Activated naive CD8-positive, alpha-beta T cell (primary cell): Measurements from ENCODE around the gene SPATC1L.

ENCODE experiments used
- H3K27ac Mint-ChIP-seq: one replicate; pipeline ENCODE4 v1.8.0; 2021; ENCODE audit warnings: mixed read lengths
- H3K27me3 Mint-ChIP-seq: one replicate; pipeline ENCODE4 v1.8.0; 2021; ENCODE audit warnings: mixed read lengths
- H3K36me3 Mint-ChIP-seq: one replicate; pipeline ENCODE4 v1.8.0; 2021; ENCODE audit warnings: mixed read lengths
- H3K4me1 Mint-ChIP-seq: one replicate; pipeline ENCODE4 v1.8.0; 2021; ENCODE audit warnings: low read depth, mixed read lengths
- H3K4me3 Mint-ChIP-seq: one replicate; pipeline ENCODE4 v1.8.0; 2021; ENCODE audit warnings: mild to moderate bottlenecking, mixed read lengths
- H3K9me3 Mint-ChIP-seq: one replicate; pipeline ENCODE4 v1.8.0; 2021; ENCODE audit warnings: low read depth, mixed read lengths

The SPATC1L gene

DNA sequence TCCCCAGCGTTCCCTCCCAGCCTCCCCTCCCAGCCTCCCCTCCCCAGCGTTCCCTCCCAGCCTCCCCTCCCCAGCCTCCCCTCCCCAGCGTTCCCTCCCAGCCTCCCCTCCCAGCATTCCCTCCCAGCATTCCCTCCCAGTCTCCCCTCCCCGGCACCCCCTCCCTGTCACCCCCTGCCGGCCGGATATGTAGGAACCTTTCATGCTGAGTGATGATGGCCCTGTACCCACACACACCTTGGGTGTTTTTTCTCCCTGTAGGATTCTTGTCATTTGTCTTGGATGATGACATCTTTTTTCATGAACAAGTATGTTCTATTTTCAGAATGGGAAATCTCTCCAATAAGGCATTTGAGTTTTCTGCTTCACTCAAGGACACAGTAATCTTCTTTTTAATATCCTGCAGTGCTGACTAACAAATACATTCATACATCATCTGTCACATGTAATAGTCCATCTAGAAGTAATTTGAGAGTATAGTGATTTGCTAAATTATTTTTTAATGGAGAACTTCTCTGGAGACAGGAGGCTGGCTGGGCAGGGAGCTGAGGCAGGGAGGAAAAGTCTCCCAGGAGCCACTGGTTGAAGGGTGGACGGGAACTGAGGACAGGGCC lies 48.4 kb downstream of the SPATC1L start:
- Mint-ChIP-seq H3K9me3 (no peaks in the 10 kb centered on the region), H3K4me1 (no peaks in the 10 kb centered on the region), H3K27me3 (peaks cover 2% of the 10 kb centered on the region), H3K27ac (no peak overlapping the region), H3K4me3 (no peak overlapping the region), H3K36me3 (no peaks in the 10 kb centered on the region)

DNA sequence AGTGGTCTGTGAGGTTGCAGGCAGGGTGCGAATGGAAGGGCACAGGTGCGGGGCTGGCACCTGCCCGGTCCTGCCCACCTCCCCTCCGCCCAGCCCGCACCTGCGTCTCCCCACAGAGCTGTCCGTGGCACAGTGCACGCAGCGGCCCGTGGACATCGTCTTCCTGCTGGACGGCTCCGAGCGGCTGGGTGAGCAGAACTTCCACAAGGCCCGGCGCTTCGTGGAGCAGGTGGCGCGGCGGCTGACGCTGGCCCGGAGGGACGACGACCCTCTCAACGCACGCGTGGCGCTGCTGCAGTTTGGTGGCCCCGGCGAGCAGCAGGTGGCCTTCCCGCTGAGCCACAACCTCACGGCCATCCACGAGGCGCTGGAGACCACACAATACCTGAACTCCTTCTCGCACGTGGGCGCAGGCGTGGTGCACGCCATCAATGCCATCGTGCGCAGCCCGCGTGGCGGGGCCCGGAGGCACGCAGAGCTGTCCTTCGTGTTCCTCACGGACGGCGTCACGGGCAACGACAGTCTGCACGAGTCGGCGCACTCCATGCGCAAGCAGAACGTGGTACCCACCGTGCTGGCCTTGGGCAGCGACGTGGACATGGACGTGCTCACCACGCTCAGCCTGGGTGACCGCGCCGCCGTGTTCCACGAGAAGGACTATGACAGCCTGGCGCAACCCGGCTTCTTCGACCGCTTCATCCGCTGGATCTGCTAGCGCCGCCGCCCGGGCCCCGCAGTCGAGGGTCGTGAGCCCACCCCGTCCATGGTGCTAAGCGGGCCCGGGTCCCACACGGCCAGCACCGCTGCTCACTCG lies 52.2 kb downstream of the SPATC1L start:
- Mint-ChIP-seq H3K9me3 (no peaks in the 10 kb centered on the region), H3K4me1 (no peaks in the 10 kb centered on the region), H3K4me3 (no peak overlapping the region), H3K36me3 (no peaks in the 10 kb centered on the region), H3K27ac (no peak overlapping the region), H3K27me3 (peaks cover 2% of the 10 kb centered on the region)

DNA sequence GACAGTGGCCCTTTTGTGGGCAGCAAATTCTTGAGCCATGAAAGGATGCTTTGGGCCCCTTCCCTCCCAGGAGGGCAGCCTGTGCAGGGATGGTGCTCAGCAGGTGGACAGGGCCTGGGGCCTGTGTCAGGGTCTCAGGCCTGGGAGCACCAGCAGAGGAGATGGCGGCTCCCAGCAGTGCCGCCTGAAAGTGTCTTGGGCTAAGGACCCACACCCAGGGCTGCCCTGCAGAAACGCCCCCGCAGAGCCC lies 52.7 kb downstream of the SPATC1L start:
- no peak overlapping the region for H3K4me3 Mint-ChIP-seq

DNA sequence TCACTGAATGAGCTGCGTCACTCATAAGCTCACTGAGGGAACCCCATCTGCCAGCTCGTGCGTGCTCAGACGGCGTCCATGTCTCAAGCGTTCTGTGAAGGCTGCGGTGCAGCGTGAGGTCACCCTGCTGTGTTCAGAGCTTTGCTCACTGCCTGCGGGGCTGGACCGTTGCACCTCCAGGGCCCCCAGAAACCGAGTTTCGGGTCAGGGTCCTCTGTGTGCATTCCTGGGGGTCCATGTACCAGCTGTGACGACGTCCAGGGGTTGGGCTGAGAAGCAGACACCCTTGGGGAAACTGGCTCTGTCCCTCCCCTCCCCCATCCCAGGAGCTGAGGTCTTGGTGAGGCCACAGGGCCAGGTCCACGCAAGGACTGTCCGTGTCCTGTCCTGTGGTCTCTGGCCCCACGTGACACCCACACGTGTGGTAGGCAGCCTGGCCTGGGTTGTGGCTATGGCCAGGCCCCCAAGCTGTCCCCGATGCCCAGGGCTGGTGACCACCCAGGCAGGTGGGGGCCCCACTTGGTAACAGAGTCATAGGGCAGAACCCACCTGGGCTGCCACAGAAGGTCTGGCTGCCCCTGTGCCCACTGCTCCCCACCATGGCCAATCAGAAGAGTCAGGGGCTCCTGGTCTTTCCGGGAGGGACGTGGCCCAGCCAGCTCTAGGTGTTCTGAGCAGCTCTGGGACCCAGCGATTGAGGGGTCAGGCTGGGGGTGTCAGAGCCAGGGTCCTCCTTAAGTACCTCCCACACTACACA lies 53.2 kb downstream of the SPATC1L start:
- H3K27me3 Mint-ChIP-seq: peaks cover 2% of the 10 kb centered on the region
- H3K9me3 Mint-ChIP-seq: no peaks in the 10 kb centered on the region
- no peaks in the 10 kb centered on the region for H3K4me1 Mint-ChIP-seq
- no peak overlapping the region for H3K27ac Mint-ChIP-seq
- H3K36me3 Mint-ChIP-seq: no peaks in the 10 kb centered on the region
- no peak overlapping the region for H3K4me3 Mint-ChIP-seq

More for the DNA sequence above, 52.7 kb downstream of the SPATC1L start:
- Mint-ChIP-seq H3K36me3 (no peaks in the 10 kb centered on the region), H3K27ac (no peak overlapping the region), H3K27me3 (peaks cover 2% of the 10 kb centered on the region), H3K4me1 (no peaks in the 10 kb centered on the region), H3K9me3 (no peaks in the 10 kb centered on the region)

- H3K27me3 Mint-ChIP-seq: no peaks in the 10 kb centered on the region
- no peaks in the 10 kb centered on the region for H3K36me3 Mint-ChIP-seq
- H3K4me1 Mint-ChIP-seq: no peaks in the 10 kb centered on the region
- no peak overlapping the region for H3K27ac Mint-ChIP-seq
- no peak overlapping the region for H3K4me3 Mint-ChIP-seq
- H3K9me3 Mint-ChIP-seq: no peaks in the 10 kb centered on the region
Observed at GRCh38 chr21:46129846-46130651, 54.2 kb downstream of the SPATC1L start.

- Mint-ChIP-seq H3K9me3 (no peaks in the 10 kb centered on the region), H3K27ac (no peak overlapping the region), H3K4me3 (no peak overlapping the region), H3K4me1 (no peaks in the 10 kb centered on the region), H3K27me3 (no peaks in the 10 kb centered on the region), H3K36me3 (no peaks in the 10 kb centered on the region)
Observed at GRCh38 chr21:46128933-46129571, 55.2 kb downstream of the SPATC1L start.

GRCh38 chr21:46128106-46128932 lies 55.9 kb downstream of the SPATC1L start:
- H3K27ac Mint-ChIP-seq: no peak overlapping the region
- no peak overlapping the region for H3K4me3 Mint-ChIP-seq
- H3K36me3 Mint-ChIP-seq: peaks cover 2% of the 10 kb centered on the region
- no peaks in the 10 kb centered on the region for H3K4me1 Mint-ChIP-seq
- H3K27me3 Mint-ChIP-seq: no peaks in the 10 kb centered on the region
- H3K9me3 Mint-ChIP-seq: no peaks in the 10 kb centered on the region

DNA sequence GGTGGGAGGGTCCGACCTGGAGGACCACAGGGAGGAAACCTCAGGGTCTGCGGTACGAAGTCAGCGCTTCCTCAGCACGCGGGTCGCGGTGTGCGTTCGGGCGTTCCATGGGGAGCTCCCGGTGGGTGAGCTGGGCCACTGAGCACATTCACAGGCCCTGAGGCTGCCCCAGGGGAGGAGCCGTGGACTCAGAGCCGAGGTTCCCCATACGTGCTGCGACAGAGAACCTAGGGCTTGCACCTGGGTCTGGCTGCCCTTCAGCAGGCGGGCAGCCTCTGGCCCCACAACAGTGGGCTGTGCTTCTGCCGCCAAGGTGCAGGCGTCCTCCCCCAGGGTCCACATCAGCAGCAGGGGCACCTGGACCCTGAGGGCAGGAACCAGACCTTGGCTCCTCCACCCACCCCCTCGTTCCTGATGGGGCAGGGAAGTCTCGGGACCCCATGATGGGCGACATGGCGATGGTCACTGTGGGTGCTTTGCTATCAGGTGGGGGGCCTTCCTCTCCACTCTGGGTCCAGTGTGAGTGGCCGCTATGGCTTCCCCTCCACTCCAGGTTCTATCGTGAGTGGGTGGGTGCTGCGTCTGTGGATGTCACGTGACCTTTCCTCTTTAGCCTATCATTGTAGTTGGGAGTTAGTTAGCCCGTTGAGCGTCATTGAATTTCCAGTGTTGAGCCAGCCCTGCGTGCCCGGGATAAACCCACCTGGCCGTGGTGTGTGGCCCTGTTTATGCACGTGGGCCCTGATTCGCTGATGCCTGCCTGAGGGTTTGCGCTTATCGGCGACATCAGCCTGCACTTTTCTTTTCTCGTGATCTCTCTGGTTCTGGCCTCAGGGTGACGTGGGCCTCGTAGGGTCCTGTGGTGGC lies 56.8 kb downstream of the SPATC1L start:
- no peaks in the 10 kb centered on the region for H3K27me3 Mint-ChIP-seq
- no peak overlapping the region for H3K27ac Mint-ChIP-seq
- H3K4me1 Mint-ChIP-seq: no peaks in the 10 kb centered on the region
- no peaks in the 10 kb centered on the region for H3K9me3 Mint-ChIP-seq
- no peak overlapping the region for H3K4me3 Mint-ChIP-seq
- peaks cover 2% of the 10 kb centered on the region for H3K36me3 Mint-ChIP-seq

DNA sequence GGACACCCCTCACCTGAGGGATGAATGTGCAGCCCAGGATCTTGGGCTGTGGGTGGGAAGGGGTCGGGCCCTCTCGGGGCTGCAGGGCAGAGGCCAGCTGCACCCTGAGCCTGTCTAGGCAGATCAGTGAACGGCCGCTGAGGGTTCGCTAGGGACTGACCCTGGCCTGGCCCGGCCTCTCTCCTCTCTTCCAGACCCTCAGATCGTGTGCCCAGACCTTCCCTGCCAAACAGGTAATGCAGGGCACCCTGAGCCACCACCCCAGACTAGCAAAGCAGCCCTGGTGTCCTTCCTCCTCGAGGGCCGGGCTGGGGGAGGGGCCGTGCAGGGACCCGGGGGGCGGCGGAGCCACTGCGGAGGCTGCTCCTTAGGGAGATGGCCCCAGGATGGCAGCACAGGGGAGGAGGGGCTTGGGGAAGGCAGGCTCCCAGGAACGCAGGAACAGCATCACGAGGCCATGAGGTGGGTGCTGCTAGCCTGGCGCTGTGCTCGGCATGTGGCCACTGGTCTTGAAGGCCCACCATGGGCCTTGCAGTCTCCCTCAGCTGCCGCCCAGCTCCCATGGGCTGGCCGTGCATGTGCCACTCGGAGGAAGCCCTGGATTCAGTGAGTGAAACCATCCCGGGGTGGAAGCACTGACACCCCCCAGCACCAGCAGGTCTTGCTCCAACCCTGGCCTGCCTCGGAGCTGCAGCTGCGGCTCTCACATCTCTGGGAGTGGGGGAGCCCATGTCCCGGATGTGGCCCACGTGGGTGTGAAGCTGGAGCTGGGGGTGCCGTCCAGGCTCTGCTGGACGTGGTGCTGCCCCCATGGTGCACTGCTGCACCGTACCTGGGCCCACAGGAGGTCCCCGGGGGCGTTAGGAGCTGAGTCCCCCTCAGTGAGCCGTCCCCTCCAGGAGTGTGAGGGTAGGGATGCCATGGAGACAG lies 57.7 kb downstream of the SPATC1L start:
- Mint-ChIP-seq H3K27me3 (no peaks in the 10 kb centered on the region), H3K9me3 (no peaks in the 10 kb centered on the region), H3K4me1 (no peaks in the 10 kb centered on the region), H3K36me3 (peaks cover 2% of the 10 kb centered on the region), H3K27ac (no peak overlapping the region), H3K4me3 (no peak overlapping the region)

DNA sequence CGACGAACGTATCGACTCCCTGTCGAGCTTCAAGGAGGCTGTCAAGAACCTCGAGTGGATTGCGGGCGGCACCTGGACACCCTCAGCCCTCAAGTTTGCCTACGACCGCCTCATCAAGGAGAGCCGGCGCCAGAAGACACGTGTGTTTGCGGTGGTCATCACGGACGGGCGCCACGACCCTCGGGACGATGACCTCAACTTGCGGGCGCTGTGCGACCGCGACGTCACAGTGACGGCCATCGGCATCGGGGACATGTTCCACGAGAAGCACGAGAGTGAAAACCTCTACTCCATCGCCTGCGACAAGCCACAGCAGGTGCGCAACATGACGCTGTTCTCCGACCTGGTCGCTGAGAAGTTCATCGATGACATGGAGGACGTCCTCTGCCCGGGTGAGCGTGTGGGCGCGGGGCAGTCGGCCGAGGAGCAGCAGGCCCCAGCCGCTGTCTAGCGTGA lies 58.4 kb downstream of the SPATC1L start:
- H3K36me3 Mint-ChIP-seq: peaks cover 2% of the 10 kb centered on the region
- H3K27me3 Mint-ChIP-seq: no peaks in the 10 kb centered on the region
- H3K27ac Mint-ChIP-seq: no peak overlapping the region
- H3K4me3 Mint-ChIP-seq: no peak overlapping the region
- no peaks in the 10 kb centered on the region for H3K9me3 Mint-ChIP-seq
- H3K4me1 Mint-ChIP-seq: no peaks in the 10 kb centered on the region

GRCh38 chr21:46124926-46125845 lies 59.1 kb downstream of the SPATC1L start:
- Mint-ChIP-seq H3K36me3 (peaks cover 2% of the 10 kb centered on the region), H3K27me3 (no peaks in the 10 kb centered on the region), H3K4me3 (no peak overlapping the region), H3K27ac (no peak overlapping the region), H3K4me1 (no peaks in the 10 kb centered on the region), H3K9me3 (no peaks in the 10 kb centered on the region)
